Measurements from ENCODE around the gene MICAL2. TPM values are rescaled to one million over a fixed set of nuclear protein-coding genes. Genes with fewer than 3 reads are reported as not detected.

Gene MICAL2
- total RNA-seq, 1 donor from 2014 or later = 10.0 TPM

DNA sequence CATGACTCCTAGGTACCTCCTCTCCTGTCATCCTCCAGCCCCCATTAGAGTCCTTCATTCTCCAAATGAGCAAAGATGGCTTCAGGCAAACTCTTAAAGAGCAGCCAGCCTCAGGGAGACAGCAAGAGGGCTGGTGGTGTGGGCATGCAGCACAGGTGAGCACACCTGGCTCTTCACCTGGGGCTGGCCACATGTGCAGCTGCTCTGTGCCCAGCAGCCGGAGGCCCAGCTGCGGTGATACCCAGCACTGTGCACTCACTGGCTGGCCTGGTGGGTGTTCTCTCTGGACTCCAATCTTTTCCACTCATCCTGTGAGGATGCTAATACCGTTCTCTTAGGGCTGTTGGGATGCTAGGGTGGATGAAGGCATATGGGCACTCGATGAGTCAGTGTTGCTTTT lies 160.9 kb downstream of the MICAL2 start:
- TF ChIP-seq, protein P1, sequence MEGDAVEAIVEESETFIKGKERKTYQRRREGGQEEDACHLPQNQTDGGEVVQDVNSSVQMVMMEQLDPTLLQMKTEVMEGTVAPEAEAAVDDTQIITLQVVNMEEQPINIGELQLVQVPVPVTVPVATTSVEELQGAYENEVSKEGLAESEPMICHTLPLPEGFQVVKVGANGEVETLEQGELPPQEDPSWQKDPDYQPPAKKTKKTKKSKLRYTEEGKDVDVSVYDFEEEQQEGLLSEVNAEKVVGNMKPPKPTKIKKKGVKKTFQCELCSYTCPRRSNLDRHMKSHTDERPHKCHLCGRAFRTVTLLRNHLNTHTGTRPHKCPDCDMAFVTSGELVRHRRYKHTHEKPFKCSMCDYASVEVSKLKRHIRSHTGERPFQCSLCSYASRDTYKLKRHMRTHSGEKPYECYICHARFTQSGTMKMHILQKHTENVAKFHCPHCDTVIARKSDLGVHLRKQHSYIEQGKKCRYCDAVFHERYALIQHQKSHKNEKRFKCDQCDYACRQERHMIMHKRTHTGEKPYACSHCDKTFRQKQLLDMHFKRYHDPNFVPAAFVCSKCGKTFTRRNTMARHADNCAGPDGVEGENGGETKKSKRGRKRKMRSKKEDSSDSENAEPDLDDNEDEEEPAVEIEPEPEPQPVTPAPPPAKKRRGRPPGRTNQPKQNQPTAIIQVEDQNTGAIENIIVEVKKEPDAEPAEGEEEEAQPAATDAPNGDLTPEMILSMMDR (IDR thresholded peaks at IDR 0.05; ENCODE audit: unreplicated experiment) = no peak
- Mint-ChIP-seq H3K36me3 (ENCODE audit: insufficient read depth) (no peaks in the 10 kb centered on the region), H3K4me3 (ENCODE audit: low read depth) (no peak overlapping the region), H3K9me3 (ENCODE audit: low read depth) (no peaks in the 10 kb centered on the region), H3K27ac (no peak overlapping the region), H3K4me1 (ENCODE audit: low read depth) (peaks cover 17% of the 10 kb centered on the region), H3K27me3 (peaks cover 7% of the 10 kb centered on the region)
- DNase-seq (ENCODE audit: low spot score, unreplicated experiment) = no peak

DNA sequence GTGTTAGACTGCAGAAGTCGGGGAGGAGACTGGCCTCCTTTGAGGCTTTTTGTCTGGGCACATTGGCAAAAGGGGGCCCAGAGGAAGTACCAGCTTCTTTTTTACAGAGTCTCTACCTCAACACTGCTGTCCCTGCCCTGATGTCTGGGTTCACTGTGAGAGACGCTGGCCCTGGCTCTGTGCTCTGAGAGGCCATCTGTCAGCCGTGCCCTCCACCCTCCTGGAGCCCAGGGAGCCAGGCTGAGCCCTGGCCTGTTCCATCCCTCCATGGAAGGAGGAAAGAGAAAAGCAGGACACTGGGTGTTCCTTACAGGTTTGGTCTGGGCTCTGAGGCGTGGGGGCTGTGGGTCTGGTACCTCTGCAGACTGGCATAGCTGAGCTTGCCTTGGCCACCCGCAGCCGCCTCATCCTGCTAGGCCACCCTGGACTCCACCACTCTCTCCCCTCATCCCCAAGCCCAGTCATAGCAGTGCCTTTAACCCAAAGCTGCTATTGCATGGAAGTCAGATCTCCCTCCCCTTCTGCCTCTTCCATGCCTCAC lies 161.5 kb downstream of the MICAL2 start:
- H3K4me3 Mint-ChIP-seq (ENCODE audit: low read depth) = no peak overlapping the region

DNA sequence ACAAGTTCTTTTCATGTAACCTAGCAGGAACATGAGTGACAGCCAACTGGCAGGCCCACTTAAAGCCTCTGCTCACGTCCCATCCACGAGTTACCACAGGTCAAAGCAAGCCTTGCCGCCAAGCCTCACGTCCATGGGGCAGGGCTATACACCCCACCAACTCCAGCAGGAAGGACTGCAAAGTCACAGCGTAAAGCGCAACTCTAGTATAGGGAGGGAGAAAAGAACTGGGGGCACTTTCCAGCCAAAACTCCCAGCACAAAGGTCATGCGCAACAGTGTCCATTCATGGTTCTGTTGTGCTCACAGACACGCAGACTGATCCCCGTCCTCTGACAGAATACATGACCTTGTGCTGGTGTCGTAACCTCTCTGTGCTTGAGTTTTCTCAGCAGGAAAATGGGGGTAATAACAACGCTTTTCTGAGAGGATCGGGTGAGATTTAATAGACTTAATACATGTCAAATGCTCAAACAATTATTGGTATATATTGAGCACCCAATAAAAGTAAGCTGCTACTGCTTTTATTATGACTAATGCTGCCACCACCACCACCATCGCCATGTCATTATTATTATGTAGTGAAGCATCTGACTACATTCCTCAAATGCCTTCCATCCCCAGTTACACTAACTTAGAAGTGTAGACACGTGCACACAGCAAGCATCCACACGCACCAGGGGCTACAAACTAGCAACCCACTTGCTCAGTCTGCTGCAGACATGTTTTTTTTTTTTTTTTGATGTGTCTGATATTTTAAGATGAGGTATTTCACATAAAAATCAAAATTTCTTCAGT lies 162.6 kb downstream of the MICAL2 start:
- Mint-ChIP-seq H3K9me3 (ENCODE audit: low read depth) (no peaks in the 10 kb centered on the region), H3K27ac (no peak overlapping the region), H3K36me3 (ENCODE audit: insufficient read depth) (no peaks in the 10 kb centered on the region), H3K4me3 (ENCODE audit: low read depth) (no peak overlapping the region), H3K4me1 (ENCODE audit: low read depth) (peaks cover 22% of the 10 kb centered on the region), H3K27me3 (peaks cover 2% of the 10 kb centered on the region)
- DNase-seq (ENCODE audit: low spot score, unreplicated experiment) = no peak
- TF ChIP-seq, protein P1 (IDR thresholded peaks at IDR 0.05; ENCODE audit: unreplicated experiment) = no peak

More for the DNA sequence above, 161.5 kb downstream of the MICAL2 start:
- H3K36me3 Mint-ChIP-seq (ENCODE audit: insufficient read depth) = no peaks in the 10 kb centered on the region
- no peaks in the 10 kb centered on the region for H3K9me3 Mint-ChIP-seq (ENCODE audit: low read depth)
- no peak overlapping the region for H3K27ac Mint-ChIP-seq
- H3K27me3 Mint-ChIP-seq = peaks cover 7% of the 10 kb centered on the region
- H3K4me1 Mint-ChIP-seq (ENCODE audit: low read depth) = peaks cover 23% of the 10 kb centered on the region
- TF ChIP-seq, protein P1 (IDR thresholded peaks at IDR 0.05; ENCODE audit: unreplicated experiment) = no peak
- no peak for DNase-seq (ENCODE audit: low spot score, unreplicated experiment)

DNA sequence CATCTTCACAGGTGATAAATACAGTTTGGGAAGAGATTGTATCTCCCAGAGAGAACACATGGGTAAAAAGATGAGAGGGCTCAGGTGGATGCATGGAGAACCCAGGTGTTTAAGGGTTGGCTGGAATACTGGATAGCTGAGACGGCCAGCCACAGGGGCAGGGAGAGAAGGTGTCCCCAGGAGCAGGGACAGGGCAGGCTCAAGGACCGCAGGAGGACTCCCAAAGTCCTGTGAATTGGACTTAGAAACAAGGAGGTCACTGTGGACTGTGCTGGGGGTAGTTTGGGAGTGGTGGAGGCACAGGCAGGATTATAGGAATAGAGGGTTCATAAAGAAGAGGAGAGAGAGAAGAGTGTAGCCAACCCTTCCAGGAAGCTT lies 163.2 kb downstream of the MICAL2 start:
- peaks cover 25% of the 10 kb centered on the region for H3K4me1 Mint-ChIP-seq (ENCODE audit: low read depth)
- H3K4me3 Mint-ChIP-seq (ENCODE audit: low read depth) = no peak overlapping the region
- peaks cover 2% of the 10 kb centered on the region for H3K27me3 Mint-ChIP-seq
- H3K36me3 Mint-ChIP-seq (ENCODE audit: insufficient read depth) = no peaks in the 10 kb centered on the region
- TF ChIP-seq, protein P1 (IDR thresholded peaks at IDR 0.05; ENCODE audit: unreplicated experiment) = no peak
- no peak overlapping the region for H3K27ac Mint-ChIP-seq
- no peak for DNase-seq (ENCODE audit: low spot score, unreplicated experiment)
- no peaks in the 10 kb centered on the region for H3K9me3 Mint-ChIP-seq (ENCODE audit: low read depth)

DNA sequence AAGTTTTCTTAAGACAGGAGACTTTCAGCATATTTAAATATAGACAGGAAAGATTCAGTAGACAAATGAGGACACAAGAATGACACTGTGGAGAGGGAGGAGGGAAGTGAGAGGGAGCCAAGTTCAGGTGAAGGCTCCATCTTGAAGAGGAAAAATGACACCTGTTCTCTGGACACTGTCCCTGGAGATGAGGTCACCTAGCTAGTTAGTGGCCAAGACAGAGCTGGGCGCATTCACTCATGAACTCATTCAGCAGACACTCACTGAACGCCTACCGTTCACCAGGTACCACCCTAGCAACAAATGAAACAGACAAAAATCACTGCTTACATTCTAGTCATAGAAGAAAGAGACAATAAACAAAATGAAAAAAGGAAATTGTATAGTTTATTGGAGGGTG lies 163.7 kb downstream of the MICAL2 start:
- H3K27me3 Mint-ChIP-seq = peaks cover 2% of the 10 kb centered on the region
- no peak overlapping the region for H3K4me3 Mint-ChIP-seq (ENCODE audit: low read depth)
- H3K4me1 Mint-ChIP-seq (ENCODE audit: low read depth) = peaks cover 26% of the 10 kb centered on the region
- H3K9me3 Mint-ChIP-seq (ENCODE audit: low read depth) = no peaks in the 10 kb centered on the region
- H3K27ac Mint-ChIP-seq = no peak overlapping the region
- TF ChIP-seq, protein P1 (IDR thresholded peaks at IDR 0.05; ENCODE audit: unreplicated experiment) = no peak
- DNase-seq (ENCODE audit: low spot score, unreplicated experiment) = no peak
- H3K36me3 Mint-ChIP-seq (ENCODE audit: insufficient read depth) = no peaks in the 10 kb centered on the region
